ENCODE data around the gene RAB9A.
A peak's percentile ranks its signal among the peaks of the same experiment; 100 is the strongest.
"Not testable (repeated sequence)": the region's sequence is repeated elsewhere in the genome, so short reads cannot be mapped to it uniquely, and the experiment has no call there.

The RAB9A gene

DNA sequence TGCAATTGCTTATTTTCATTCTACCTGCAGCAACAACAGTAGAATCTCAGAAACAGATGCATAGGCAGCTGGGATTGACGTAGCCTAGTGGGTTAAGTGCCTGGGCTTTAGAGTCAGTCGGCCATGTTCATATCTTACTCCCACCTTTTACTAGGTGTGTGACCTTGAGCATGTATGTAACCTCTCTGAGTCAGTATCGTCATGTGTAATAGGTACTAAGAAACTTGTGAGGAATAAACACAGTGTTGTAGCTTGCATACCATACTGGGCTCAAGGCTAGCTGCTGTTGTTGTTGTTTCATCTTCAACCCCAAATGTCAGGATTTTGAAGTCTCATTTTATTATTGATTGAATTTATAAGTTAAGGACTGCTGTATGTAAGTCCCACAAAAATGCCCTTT, 14.2 kb downstream of the RAB9A start:
- DNase-seq, result no peak

DNA sequence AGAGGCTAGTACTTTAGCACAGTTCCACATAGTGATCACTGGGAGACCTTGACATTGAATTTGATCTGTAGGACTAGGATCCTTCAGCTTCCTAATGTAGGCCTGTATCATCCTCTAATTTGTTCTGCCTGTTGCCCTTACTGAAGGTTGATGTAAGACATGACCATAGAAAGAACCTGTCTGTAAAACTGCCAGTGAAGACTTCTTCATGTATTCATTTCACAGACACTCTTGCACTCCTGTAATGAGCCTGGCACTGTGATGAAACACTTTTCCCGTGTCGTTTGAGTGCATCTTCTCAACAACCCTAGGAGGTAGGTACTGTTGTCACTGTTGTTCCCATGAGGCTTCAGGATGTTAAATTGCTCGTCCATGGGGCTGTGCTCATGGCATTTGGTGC, 14.7 kb downstream of the RAB9A start:
- DNase-seq, result no peak

DNA sequence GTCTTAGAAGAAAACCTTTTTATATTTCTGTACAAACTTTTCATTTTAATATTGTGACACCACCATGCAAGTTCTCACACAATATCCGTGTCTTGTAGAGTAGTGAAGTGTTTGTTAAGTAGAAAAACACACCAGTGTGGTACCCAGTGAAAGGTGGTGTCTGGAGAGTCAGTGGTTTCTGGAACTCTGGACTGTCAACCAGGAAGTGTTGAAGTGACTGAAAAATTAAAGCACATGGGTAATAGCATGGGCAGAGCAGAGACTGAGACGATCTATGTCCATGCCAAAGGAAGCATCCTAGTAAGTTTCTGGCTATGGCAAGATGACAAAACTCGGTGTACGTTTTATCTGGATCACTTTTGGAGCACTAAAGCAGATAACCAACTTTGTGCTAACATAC, 22.2 kb downstream of the RAB9A start:
- no peak for DNase-seq

DNA sequence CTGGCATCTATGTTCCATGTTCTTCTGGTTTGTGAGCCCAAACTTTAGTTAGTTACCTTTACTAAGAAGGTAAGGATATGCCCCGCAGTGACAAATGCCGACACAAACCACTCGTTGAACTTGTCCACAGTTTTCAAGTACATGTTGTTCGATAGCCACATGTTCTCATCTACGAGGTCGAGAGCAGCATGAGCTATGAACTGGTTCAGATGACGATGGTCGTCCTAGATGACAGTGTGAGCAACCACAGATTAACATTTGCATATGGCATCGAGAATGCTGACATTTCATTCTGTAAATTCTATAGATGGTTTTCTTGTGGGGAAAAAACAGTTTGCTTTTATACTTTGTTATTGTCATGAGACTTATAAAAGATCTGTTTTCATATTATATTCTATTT, 27.5 kb downstream of the RAB9A start:
- no peak for DNase-seq

DNA sequence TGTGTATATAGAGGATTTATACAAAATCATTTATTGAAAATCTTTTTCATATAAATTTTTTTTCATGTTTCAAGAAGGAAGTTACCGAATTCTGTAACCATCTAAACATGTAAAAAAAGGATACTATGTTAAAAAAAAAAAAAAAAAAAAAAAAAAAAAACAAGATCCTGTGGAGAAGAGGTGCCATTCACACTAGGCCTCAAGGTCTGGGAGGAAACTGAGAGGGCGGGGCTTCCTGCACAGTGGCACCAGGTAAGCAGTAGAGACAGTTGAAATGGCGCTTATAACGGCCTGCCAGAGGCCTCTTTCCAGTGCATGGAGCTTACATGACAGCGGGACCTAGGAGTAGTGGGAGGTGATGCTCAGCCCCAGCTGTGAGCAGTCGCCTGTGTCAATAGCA, 28.0 kb downstream of the RAB9A start:
- DNase-seq, result no peak

DNA sequence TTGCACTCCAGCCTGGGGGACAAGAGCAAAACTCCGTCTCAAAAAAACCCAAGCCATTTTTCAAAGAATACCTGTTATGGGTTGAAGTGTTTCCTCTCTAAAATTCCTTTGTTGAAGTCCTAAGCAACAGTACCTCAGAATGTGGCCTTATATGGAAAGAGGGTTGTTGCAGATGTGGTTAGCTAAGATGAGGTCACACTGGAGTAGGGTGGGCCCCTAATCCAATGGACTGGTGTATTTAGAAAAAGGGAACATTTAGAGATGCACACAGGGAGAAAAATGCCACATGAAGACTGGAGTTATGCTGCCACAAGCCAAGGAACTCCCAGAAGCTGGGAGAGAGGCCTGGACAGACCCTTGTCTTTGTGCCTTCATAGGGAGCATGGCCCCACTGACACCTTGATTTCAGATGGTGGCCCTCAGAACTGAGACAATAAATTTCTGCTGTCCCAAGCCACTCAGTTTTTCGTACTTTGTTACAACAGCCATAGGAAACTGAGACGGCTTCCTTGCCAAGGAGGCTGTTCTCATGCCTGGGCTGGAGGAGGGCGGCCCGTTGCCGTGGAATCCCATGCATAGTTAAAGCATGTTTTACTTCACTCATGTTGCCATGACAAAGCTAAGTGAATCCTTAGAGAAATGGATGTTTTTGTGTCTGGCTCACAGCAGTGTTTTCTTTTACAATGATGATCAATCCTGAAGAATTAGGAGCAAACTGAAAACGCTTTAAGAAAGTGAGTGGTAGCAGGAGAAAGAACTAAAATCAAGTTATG, 29.0 kb downstream of the RAB9A start:
- no peak for DNase-seq

DNA sequence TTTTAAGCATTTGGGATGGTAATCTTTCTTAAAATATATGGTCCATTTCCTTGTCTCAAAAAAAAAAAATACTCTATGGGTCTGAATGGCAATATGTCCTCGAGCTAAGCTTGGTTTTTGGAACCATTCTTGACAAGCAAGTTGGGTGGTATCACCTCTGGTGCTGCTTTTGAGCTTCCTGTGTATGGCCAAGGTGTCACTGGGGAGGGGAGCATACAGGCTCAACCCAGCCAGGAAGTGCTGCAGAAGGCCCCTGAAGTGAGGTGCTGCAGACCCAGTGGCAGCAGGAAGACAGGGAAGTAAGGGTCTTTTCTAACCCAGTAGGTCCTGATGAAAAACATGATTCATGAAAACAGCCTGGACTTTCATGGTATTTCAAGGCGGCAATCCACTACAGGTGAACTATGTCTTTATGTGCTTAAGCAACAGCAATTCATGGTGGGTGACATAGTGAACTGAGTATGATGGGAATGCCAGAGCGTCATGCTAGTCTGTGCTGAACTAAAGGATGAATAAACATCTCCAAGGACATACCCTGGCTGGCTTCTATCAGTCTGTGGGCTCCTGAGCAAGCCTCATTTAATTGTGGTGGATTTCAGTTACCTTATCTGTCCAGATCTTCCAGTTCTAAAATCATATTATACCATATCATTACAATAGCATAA, 30.4 kb downstream of the RAB9A start:
- no peak for DNase-seq

DNA sequence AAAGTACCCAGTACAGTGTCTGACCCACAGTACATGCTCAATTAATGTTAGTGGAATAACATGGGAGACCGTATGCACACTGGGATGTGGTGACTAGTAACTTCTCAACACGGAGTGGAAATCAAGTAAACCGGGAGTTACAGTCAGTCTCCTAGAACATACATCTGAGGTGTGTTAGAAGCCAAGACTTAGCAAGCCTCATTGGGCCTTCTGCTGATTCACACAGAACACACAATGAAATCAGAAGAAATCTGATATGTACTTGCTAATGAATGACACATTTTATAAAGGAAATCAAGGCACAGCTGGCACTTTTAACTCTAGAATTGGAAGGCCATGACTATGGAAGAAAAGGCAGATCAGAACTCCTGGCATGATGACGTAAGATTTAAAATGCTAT, 32.4 kb downstream of the RAB9A start:
- DNase-seq, result no peak

DNA sequence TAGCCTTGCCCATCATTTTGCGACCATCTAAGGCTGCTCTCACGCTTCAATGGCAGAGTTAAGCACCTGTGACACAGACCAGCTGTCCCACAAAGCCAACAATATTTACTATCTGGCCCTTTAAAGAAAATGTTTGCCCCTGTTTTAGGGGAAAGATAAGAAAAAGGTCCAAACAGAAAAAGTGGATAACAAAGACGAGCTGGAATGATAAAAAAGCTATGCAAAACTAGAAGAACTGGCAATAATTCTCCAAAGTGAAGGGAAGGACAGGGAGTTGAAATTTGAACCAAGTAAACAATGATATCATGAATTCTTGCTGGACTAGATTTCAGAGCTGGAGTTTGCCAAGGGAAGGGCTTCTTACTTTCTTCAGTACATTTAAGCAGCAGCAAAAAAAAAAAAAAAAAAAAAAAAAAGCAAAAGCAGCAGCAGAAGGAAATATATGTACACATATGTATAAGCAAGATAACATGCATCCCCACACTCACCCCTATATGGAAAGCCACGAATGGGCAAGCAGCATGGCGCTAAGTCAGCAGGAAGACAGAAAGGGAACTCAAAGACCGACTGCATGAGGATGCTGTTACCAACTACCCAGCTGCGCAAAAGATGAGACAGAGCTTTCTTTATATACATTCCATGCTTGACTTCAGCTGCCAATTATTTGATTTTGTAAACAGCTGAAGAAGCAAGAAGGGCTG, 33.0 kb downstream of the RAB9A start:
- no peak for DNase-seq

DNA sequence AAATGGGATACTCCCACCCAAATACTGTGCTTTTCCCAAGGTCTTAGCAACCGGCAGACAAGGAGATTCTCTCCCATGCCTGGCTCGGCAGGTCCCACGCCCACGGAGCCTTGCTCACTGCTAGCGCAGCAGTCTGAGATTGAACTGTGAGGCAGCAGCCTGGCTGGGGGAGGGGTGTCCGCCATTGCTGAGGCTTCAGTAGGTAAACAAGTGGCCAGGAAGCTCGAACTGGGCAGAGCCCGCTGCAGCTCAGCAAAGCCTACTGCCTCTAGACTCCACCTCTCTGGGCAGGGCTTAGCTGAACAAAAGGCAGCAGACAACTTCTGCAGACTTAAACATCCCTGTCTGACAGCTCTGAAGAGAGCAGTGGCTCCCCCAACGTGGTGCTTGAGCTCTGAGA, 36.0 kb downstream of the RAB9A start:
- not testable (repeated sequence) for DNase-seq

DNA sequence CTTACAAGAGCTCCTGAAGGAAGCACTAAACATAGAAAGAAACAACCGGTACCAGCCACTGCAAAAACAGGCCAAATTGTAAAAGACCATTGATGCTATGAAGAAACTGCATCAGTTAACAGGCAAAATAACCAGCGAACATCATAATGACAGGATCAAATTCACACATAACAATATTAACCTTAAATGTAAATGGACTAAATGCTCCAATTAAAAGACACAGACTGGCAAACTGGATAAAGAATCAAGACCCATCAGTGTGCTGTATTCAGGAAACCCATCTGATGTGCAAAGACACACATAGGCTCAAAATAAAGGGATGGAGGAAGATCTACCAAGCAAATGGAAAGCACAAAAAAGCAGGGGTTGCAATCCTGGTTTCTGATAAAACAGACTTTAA, 37.7 kb downstream of the RAB9A start:
- not testable (repeated sequence) for DNase-seq

DNA sequence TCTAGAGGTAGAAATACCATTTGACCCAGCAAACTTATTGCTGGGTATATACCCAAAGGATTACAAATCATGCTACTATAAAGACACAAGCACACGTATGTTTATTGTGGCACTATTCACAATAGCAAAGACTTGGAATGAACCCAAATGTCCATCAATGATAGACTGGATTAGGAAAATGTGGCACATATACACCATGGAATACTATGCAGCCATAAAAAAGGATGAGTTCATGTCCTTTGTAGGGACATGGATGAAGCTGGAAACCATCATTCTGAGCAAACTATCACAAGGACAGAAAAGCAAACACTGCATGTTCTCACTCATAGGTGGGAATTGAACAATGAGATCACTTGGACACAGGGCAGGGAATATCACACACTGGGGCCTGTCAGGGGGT, 41.6 kb downstream of the RAB9A start:
- not testable (repeated sequence) for DNase-seq

DNA sequence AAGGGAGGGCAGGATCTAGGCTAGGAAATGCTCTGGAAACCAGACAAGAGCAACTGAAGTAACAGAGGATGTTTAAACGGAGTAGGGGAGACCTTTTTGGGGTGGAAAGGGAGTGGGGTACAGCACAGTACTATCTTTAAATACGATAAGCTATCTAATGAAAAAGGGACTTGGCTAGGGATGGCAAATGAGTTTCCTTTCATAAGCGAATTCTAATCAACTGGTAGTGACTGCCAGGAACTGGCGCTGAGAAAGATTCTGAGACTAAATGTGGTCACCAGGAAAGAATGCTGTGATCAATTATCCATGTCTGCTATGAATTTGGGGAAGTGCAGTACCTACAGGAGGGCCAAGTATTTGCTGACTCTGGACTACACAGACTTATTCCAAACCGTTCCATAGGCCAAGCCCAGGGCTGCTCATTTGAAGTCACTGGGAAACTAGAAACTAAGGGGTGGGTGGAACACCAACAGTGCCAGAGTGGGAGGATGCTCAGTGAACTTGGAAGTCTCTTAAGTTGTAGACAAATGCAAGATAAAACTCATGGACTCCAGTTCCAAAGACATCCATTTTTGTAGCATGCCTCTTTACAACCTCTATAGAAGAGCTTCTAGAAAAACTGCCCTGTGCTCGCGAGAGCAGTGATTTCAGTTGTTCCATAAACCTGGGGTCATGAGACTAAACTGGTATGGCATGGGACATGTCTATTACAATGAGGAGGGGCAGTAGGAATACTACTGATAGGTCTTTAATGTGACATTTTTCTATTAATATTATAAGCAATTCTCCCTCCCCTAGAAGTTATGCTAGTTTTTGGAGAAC, 43.5 kb downstream of the RAB9A start:
- no peak for DNase-seq

DNA sequence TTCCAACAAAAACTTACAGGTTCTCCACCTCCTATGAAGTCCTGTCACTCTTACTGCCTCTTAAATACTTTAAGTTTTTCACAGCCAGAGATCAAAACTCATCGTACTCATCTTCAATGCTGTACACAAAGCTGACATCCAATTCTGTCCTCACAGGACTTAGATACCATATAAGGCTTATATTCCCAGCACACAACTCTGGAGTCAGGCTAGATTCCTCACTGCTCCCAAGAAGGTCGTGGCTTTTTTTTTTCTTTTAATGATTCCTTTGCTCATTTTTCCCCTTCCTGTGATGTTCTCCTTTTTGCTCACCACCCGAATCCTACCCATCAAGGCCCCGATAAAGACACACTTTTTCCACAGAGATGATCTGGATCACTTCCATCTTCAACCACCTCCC, 44.6 kb downstream of the RAB9A start:
- DNase-seq, result no peak

DNA sequence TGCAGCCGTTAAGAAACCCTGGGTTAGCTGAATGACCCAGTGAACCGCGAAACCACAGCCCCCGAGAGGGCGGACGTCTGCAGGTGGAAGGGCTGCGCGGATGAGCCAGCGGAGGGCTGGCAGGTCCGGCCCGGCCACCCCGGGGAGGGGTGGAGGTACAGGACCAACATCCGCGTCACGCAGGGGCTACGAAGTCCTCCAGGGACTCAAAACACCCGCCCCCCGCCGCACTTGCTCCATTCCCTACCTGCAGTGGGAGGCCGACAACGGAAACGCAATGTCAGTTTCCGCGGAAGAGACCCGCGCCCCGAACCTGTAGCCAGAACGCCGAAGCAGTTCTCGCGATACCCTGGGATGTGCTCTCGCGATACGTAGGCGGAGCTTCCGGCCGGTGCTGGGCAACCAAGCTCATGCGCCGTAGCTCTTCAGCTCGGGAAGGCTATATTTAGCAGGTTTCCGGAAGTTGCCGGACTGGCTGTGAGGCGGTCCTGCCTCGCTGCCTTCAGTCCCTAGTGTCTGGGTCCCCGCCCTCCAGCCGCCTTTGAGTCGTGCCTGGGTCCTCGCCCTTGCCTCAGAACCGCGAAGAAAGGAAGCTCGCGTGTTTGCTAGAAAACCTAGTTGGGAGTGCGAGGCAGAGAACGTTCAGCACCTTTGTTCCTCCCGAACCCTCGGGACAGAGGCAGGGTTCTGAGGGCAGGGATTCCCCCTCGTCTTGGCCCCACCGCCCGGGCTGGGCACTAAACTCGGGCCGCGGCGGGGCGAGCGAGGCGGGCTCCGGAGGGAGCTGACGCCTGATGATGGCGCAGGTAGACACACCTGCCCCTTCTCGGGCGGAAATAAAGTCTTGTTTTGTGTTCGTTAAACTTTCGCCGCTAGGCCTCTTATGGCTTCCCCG, 45.6 kb downstream of the RAB9A start, which contains the start of the genes OFD1 and TRAPPC2:
TSS of gene OFD1 (plus strand) at position 471 of the 895 bp plus-strand sequence. CDS start at position 795, 324 bp downstream.
TSS of gene TRAPPC2 (minus strand) at position 343 of the 895 bp plus-strand sequence. CDS start 14,657 bp downstream, outside the sequence.
- DNase-seq, result peak; percentile 85 to 88

DNA sequence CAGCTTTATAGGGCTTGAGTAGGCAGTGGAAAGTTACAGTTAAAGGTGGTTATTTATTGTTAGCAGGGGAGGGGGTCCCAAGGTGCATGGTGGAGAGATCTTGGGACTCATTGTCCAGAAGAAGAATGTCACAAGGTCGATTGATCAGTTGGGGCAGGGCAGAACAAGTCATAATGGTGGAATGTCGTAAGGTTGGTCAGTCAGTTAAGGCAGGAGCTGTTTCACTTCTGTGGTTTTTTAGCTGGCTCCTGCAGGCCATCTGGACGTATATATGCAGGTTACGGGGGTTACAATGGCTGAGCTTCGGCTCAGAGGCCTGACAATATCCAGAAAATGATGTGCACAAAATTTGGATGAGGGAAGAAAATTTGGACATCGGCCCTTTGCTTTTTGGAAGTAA, 52.8 kb downstream of the RAB9A start:
- no peak for DNase-seq

DNA sequence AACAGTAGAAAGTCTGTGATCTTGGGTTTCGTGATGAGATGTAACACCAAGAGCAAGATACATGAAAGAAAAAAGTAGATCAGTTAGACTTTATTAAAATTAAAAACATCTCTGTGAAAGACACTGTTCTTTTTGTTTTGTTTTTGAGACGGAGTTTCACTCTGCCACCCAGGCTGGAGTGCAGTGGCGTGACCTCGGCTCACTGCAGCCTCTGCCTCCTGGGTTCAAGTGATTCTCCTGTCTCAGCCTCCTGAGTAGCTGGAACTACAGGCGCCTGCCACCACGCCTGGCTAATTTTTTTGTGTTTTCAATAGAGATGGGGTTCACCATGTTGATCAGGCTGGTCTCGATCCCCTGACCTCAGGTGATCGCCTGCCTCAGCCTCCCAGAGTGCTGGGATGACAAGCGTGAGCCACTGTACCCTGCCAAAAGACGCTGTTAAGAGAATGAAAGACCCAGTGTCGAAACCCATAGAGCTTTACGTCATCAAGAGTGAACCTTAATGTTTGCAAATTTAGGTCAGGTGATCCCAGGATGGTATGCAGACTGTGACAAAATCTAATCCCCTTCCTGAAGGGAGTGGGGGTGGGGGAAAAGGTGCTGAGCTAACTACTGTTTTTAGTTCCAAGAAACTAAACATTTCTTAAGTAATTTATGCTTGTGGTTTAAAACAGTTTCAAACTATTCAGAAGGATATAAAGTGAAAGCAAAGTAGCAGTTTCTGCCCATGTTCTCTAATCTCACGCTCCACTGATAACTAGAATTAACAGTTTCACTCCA, 53.7 kb downstream of the RAB9A start:
- no peak for DNase-seq

DNA sequence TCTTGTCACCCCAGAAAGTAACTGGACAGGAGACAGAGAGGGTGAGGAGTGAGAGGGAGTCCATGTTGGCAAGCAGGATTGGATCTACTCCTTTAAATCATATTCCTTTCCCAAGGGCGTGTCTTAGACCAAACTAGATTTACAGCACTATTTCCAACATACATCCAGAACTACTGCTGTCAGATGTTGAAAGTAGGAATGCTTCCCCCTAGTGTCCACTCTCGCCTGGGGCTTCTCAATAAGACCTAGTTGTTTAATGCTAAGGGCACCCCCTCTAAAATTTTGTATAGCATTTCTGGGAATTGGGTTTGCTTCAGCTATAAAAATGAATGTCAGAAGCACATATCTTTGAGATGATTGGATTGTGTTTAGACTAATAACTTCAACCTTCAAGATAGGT, 58.9 kb downstream of the RAB9A start:
- no peak for DNase-seq

DNA sequence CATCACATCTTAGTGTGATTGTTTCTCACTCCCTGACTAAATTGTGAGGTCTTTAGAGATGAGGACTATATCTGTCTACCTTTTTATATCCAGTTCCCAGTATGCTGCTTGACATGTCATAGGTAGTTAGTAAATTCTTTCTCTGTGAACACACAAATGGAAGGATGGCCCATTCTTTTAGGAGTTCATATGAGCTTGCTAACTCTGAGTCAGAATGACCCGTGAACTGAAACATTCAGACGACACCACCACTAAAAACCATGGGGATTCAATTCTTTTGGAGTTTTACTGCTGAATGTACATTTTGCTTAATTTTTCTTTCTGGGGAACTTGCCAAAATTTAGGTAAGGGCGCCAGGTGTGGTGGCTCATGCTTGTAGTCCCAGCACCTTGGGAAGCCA, 59.6 kb downstream of the RAB9A start:
- DNase-seq, result no peak

DNA sequence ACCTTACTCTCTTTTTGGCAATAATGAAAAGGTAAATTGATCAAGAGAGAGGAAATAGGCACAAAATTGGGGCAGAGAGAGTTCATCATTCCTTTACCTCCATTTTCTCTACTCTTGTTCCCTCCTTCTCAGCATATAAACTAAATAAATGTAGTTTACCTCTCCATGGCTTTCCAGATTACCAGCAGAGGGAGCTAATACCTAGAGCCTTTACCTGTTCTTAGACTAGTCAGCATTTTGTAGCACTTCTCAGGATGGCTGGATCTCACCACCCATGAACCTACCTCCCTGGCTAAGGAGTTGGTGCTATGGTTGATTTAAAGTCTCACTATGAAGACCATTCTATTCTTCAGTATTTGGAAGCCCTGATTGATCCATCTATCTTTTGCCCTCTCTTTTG, 61.3 kb downstream of the RAB9A start:
- peak; percentile 3 to 15 for DNase-seq

DNA sequence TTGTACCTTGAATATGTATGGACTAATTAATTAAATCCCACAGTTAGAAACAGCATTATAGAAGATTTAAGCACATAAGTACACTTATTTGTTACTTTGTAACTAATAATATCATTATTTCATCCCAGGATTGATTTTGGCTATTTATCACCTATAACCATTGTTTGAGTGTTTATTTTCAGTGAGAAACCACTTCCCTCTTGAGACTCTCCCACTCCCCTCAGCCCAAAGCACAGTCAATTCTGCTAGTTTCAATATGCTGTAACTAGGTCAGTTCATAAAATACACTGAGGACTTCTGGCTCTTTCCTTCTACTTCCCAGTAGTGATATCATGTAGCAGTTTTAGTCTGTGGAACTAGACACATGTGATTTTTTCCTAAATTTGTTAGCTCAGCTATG, 61.9 kb downstream of the RAB9A start:
- no peak for DNase-seq
